ENCODE data around the gene AKR1B15. TPM values are rescaled to one million over a fixed set of nuclear protein-coding genes. Genes with fewer than 3 reads are reported as not detected.
"Not testable (repeated sequence)": the region's sequence is repeated elsewhere in the genome, so short reads cannot be mapped to it uniquely, and the experiment has no call there.

The AKR1B15 gene
- total RNA-seq, 1 experiment from 2014 or later: not detected

- peaks cover 18% of the 10 kb centered on the region for H3K27me3 Mint-ChIP-seq (ENCODE audit: insufficient read depth, unreplicated experiment)
- Histone ChIP-seq H3K27me3 (replicated peaks; ENCODE audit: control insufficient read depth, insufficient read depth, low read length) (no peaks in the 10 kb centered on the region), H3K4me3 (ENCODE audit: low read depth, low read length) (no peak overlapping the region), H3K9me3 (no peaks in the 10 kb centered on the region), H3K4me1 (no peaks in the 10 kb centered on the region; the same call in 1 of the 2 replicates), H3K36me3 (ENCODE audit: control insufficient read depth, insufficient read depth, low read length) (no peaks in the 10 kb centered on the region)
- ChIA-PET CTCF (no interaction called here), POLR2A (no interaction called here)
- DNase-seq: no peak
- no peaks in the 10 kb centered on the region for H3K36me3 Mint-ChIP-seq (ENCODE audit: insufficient read depth, unreplicated experiment)
- TF ChIP-seq CTCF (IDR thresholded peaks at IDR 0.05; ENCODE audit: insufficient read depth in 1 of 2, low read depth in 1 of 2, low read length in 1 of 2, severe bottlenecking in 1 of 2, unreplicated experiment in 1 of 2): no peak
- H3K4me3 Mint-ChIP-seq (ENCODE audit: unreplicated experiment): no peak overlapping the region
- intact Hi-C loops (cut with micrococcal nuclease; ENCODE audit: unreplicated experiment): no loop called here
- BruUV-seq (replicated peaks): no TSS peak
- H3K9me3 Mint-ChIP-seq (ENCODE audit: unreplicated experiment): no peaks in the 10 kb centered on the region
- peaks cover 7% of the 10 kb centered on the region for H3K4me1 Mint-ChIP-seq (ENCODE audit: low read depth, unreplicated experiment)
- no peak overlapping the region for H3K27ac Mint-ChIP-seq (ENCODE audit: unreplicated experiment)
These were observed 33.1 kb upstream of the AKR1B15 start for GRCh38 chr7:134515569-134516468.

- no peak overlapping the region for H3K4me3 ChIP-seq (ENCODE audit: low read depth, low read length)
- H3K36me3 ChIP-seq (ENCODE audit: control insufficient read depth, insufficient read depth, low read length): no peaks in the 10 kb centered on the region
- no peaks in the 10 kb centered on the region for H3K4me1 ChIP-seq
- Mint-ChIP-seq H3K36me3 (ENCODE audit: insufficient read depth, unreplicated experiment) (no peaks in the 10 kb centered on the region), H3K27ac (ENCODE audit: unreplicated experiment) (no peak overlapping the region), H3K9me3 (ENCODE audit: unreplicated experiment) (no peaks in the 10 kb centered on the region), H3K4me1 (ENCODE audit: low read depth, unreplicated experiment) (no peaks in the 10 kb centered on the region), H3K4me3 (ENCODE audit: unreplicated experiment) (no peak overlapping the region), H3K27me3 (ENCODE audit: insufficient read depth, unreplicated experiment) (peaks cover 21% of the 10 kb centered on the region)
- intact Hi-C loops (cut with micrococcal nuclease; ENCODE audit: unreplicated experiment): no loop called here
- H3K27me3 ChIP-seq (replicated peaks; ENCODE audit: control insufficient read depth, insufficient read depth, low read length): no peaks in the 10 kb centered on the region
- ChIA-PET CTCF (interaction anchor here (0.8 kb wide), 1 partner anchor 29 kb away, joined by 3 read pairs; the partner anchor contains the start of gene AKR1B15), POLR2A (no interaction called here)
- H3K9me3 ChIP-seq: 0 out of 2 replicates have a peak, but pooled peaks cover 3% of the 10 kb centered on the region
- DNase-seq: no peak
- BruUV-seq (replicated peaks): no TSS peak
- no peak for TF ChIP-seq CTCF (IDR thresholded peaks at IDR 0.05; ENCODE audit: insufficient read depth in 1 of 2, low read depth in 1 of 2, low read length in 1 of 2, severe bottlenecking in 1 of 2, unreplicated experiment in 1 of 2)
These were observed 28.8 kb upstream of the AKR1B15 start for GRCh38 chr7:134520130-134520529.

GRCh38 chr7:134522601-134523000 lies 26.3 kb upstream of the AKR1B15 start:
- TF ChIP-seq CTCF (IDR thresholded peaks at IDR 0.05; ENCODE audit: insufficient read depth in 1 of 2, low read depth in 1 of 2, low read length in 1 of 2, severe bottlenecking in 1 of 2, unreplicated experiment in 1 of 2): no peak
- no peaks in the 10 kb centered on the region for H3K27me3 ChIP-seq (replicated peaks; ENCODE audit: control insufficient read depth, insufficient read depth, low read length)
- no peak overlapping the region for H3K4me3 ChIP-seq (ENCODE audit: low read depth, low read length)
- BruUV-seq (replicated peaks): no TSS peak
- DNase-seq: no peak
- H3K4me1 ChIP-seq: no peaks in the 10 kb centered on the region
- no peak overlapping the region for H3K4me3 Mint-ChIP-seq (ENCODE audit: unreplicated experiment)
- no peaks in the 10 kb centered on the region for H3K36me3 ChIP-seq (ENCODE audit: control insufficient read depth, insufficient read depth, low read length)
- peaks cover 18% of the 10 kb centered on the region for H3K27me3 Mint-ChIP-seq (ENCODE audit: insufficient read depth, unreplicated experiment)
- H3K9me3 Mint-ChIP-seq (ENCODE audit: unreplicated experiment): no peaks in the 10 kb centered on the region
- peaks cover 7% of the 10 kb centered on the region for H3K4me1 Mint-ChIP-seq (ENCODE audit: low read depth, unreplicated experiment)
- no peaks in the 10 kb centered on the region for H3K36me3 Mint-ChIP-seq (ENCODE audit: insufficient read depth, unreplicated experiment)
- H3K27ac Mint-ChIP-seq (ENCODE audit: unreplicated experiment): no peak overlapping the region
- POLR2A ChIA-PET: no interaction called here
- intact Hi-C loops (cut with micrococcal nuclease; ENCODE audit: unreplicated experiment): no loop called here
- CTCF ChIA-PET: no interaction called here
- H3K9me3 ChIP-seq: 0 out of 2 replicates have a peak, but pooled peaks cover 3% of the 10 kb centered on the region

GRCh38 chr7:134525449-134525848 lies 23.5 kb upstream of the AKR1B15 start:
- H3K27ac Mint-ChIP-seq (ENCODE audit: unreplicated experiment); H3K4me3 ChIP-seq (ENCODE audit: low read depth, low read length); H3K27me3 ChIP-seq (replicated peaks; ENCODE audit: control insufficient read depth, insufficient read depth, low read length); DNase-seq; H3K9me3 Mint-ChIP-seq (ENCODE audit: unreplicated experiment); H3K4me3 Mint-ChIP-seq (ENCODE audit: unreplicated experiment); POLR2A ChIA-PET; H3K36me3 ChIP-seq (ENCODE audit: control insufficient read depth, insufficient read depth, low read length); BruUV-seq (replicated peaks); H3K27me3 Mint-ChIP-seq (ENCODE audit: insufficient read depth, unreplicated experiment); H3K36me3 Mint-ChIP-seq (ENCODE audit: insufficient read depth, unreplicated experiment); H3K9me3 ChIP-seq; H3K4me1 Mint-ChIP-seq (ENCODE audit: low read depth, unreplicated experiment); H3K4me1 ChIP-seq; CTCF ChIA-PET; intact Hi-C loops (cut with micrococcal nuclease; ENCODE audit: unreplicated experiment): not testable (repeated sequence)

Measured in Caco-2 (cell line).